SH-SY5Y (cell line): ENCODE results near the gene ADARB2.

ENCODE experiments used
- GATA2 ChIP-seq: IDR thresholded peaks from 2 replicates; pipeline ENCODE4 v1.6.1; 2011; ENCODE audit warnings: mild to moderate bottlenecking, low read depth, low read length
- GATA3 ChIP-seq: IDR thresholded peaks from 2 replicates; pipeline ENCODE4 v1.6.1; 2011; ENCODE audit warnings: low read depth, mild to moderate bottlenecking, low read length, moderate library complexity

GRCh38 chr10:1217237-1217587 lies 520.1 kb downstream of the ADARB2 start:
- TF ChIP-seq GATA3 (no peak), GATA2 (no peak)
